NCI-H2196 treated with DMSO at 0.1 percent for 48 hours (cell line): Measurements from ENCODE around the gene EPB41.

Experiments used
- DNase-seq: peaks from one replicate; lab custom pipeline; 2025; ENCODE audit not compliant: unreplicated experiment; lab: John Stamatoyannopoulos, UW

EPB41 gene

GRCh38 chr1:29162025-29162424, 247.7 kb downstream of the EPB41 start:
- no peak for DNase-seq

- no peak for DNase-seq
Measured at GRCh38 chr1:29162476-29163138, 248.2 kb downstream of the EPB41 start.

GRCh38 chr1:29164588-29164987, 250.2 kb downstream of the EPB41 start:
- DNase-seq: no peak

- DNase-seq: no peak
Measured at GRCh38 chr1:29166291-29166878, 252.0 kb downstream of the EPB41 start.

GRCh38 chr1:29167904-29168303, 253.5 kb downstream of the EPB41 start:
- no peak for DNase-seq
